ENCODE data around the gene HEMGN.

Gene HEMGN, protein sequence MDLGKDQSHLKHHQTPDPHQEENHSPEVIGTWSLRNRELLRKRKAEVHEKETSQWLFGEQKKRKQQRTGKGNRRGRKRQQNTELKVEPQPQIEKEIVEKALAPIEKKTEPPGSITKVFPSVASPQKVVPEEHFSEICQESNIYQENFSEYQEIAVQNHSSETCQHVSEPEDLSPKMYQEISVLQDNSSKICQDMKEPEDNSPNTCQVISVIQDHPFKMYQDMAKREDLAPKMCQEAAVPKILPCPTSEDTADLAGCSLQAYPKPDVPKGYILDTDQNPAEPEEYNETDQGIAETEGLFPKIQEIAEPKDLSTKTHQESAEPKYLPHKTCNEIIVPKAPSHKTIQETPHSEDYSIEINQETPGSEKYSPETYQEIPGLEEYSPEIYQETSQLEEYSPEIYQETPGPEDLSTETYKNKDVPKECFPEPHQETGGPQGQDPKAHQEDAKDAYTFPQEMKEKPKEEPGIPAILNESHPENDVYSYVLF

DNA sequence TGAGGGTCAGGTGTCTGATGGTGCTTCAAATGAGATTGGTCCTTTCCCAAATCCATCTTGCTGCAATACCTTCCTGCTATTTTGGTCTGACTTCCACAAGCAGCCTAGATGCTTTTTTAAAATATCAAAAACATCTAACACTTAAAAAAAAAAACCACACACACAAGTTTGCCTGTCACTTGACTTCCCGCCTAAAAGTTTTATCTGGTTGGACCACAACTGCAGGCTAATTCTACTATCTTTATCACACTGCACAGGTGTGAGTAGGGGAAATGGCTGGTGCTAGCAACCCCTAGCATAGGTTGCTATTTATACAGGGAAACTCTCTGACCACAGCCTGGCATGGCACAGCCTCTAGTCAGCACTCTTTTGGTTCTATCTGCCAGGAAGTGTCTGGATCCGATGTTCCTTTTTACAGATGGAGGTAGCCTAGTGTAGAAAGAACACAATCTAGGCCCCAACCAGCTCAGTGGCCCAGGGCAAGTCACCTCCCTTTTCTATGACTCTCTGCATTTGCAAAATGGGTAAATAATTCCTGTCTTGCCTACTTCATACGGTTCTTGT lies at the start of gene HEMGN:
HEMGN (minus strand) TSS at position 92 of the 564 bp plus-strand sequence; CDS start at position 56, 36 bp downstream.
- no peak within 1 kb of the TSS for H3K4me3 ChIP-seq (ENCODE audit: low read depth, low read length)
- TF ChIP-seq CTCF (IDR thresholded peaks at IDR 0.05; ENCODE audit: control insufficient read depth, extremely low read depth, insufficient read depth) = no peak
- DNase-seq (ENCODE audit: low read depth) = no peak

DNA sequence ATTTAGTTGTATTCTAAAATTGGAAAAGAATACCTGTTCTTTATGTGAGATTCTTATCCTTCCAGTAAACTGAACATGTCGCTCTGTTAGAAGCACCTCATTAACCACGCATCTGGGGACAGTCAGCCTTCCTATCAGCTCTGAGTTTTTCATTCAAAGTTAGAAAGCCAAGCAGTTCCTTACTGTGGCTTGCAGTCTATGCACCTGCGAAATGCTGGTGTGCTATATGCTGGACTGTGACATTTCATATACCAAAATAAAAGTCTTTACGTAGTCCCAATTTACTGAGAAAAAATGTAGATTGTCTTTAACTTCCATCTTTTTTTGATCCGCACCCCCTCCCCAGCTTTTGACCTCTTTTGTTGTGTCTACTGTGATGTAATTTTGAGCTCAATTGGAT lies 49.5 kb upstream of the HEMGN start:
- TF ChIP-seq CTCF (IDR thresholded peaks at IDR 0.05; ENCODE audit: control insufficient read depth, extremely low read depth, insufficient read depth) = no peak
- no peak overlapping the region for H3K4me3 ChIP-seq (ENCODE audit: low read depth, low read length)
- no peak for DNase-seq (ENCODE audit: low read depth)

DNA sequence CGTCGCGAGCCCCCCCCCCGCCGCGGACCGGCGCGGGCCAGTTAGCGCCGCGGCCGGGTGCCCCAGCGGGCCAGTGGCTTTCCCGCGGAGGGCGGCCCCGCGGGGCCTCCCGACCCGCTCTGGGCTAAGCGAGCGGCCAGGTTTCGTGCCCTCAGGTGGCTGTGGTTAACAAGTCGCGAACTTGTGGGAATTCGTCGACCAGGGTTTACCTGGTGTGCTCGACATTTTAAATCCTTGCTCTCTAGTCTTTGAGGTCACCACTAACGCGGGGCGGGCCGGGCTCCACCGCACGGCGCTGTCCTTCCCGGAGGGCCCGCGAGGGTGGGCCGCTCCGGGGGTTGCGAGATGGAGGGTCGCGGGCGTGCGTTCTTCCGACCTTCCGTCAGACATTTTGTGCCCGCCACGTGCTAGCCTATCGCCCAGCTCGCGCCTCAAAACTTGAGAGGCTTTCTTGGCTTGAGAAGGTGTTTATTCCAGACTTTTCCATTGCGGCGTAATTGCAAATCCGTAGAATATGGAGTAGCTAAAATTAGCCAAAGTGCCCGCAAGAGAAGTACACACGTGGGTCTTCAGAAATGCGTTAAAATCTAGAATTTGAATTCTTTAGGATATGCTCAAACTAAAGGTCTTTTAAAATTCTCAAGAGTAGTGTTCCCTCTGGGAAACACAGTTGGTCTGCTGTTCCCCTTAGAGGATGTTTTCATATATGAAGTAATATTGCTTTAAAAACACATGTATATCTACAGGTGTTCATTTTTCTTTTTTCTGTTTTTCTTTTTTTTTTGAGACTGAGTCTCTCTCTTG lies 47.3 kb upstream of the HEMGN start:
- H3K4me3 ChIP-seq (ENCODE audit: low read depth, low read length) = peak overlapping the region; percentile 86
- DNase-seq (ENCODE audit: low read depth) = no peak

DNA sequence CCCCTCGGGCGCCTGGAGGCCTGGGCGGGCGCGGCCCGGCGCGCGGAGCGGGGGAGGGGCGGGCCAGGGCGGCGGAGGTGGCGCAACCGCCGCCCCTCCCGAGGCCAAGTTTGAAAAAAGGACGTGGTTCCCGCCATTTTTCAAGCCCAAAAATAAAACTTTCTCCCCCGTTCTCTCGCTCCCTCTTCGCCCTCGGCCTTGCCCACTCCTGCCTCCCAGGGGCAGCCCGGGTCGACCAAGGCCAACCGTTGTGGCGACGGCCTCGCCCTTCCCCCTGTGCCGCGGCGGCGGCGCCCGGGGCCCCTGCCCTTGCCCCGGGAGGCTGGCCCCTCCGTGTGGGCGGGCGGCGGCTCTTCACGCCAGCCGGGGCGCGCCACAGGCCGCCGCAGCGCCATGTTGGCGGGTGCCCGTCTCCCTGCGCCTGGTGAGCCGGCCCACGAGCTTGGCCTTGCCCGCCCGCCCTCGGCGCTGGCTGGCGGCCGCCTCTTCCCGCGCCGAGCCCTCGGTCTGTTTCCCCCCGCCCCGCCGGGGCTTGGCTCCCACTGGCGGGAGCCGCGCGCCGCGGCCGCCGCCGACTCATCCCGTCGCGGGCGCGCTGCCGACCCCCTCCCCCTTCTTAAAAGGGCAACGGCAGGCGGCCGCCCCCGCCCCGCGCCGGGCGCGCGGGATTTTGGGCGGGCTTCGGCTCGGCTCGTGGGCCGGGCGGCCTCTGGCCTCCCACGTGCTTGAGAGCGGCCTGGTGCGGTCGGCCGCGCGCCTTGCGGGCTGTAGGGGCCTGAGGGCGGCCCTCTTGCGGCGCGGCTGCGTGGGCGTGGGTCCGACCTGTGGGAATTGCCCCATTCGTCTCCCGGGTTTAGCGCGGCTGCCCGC lies 46.5 kb upstream of the HEMGN start:
- peak; percentile 46 for DNase-seq (ENCODE audit: low read depth)

More for the DNA sequence above, 47.3 kb upstream of the HEMGN start:
- TF ChIP-seq CTCF (IDR thresholded peaks at IDR 0.05; ENCODE audit: control insufficient read depth, extremely low read depth, insufficient read depth) = no peak

GRCh38 chr9:97983589-97984187 lies 45.7 kb upstream of the HEMGN start:
- H3K4me3 ChIP-seq (ENCODE audit: low read depth, low read length) = peak overlapping the region; percentile 86
- no peak for TF ChIP-seq CTCF (IDR thresholded peaks at IDR 0.05; ENCODE audit: control insufficient read depth, extremely low read depth, insufficient read depth)
- DNase-seq (ENCODE audit: low read depth) = no peak

More for the DNA sequence above, 46.5 kb upstream of the HEMGN start:
- no peak for TF ChIP-seq CTCF (IDR thresholded peaks at IDR 0.05; ENCODE audit: control insufficient read depth, extremely low read depth, insufficient read depth)
- H3K4me3 ChIP-seq (ENCODE audit: low read depth, low read length) = peak overlapping the region; percentile 86
